NCI-H446 treated with DMSO at 0.1 percent for 48 hours (cell line): ENCODE results near the gene PTTG1.
"Not testable (repeated sequence)": the region's sequence is repeated elsewhere in the genome, so short reads cannot be mapped to it uniquely, and the experiment has no call there.

ENCODE experiments used
- DNase-seq: peaks from one replicate; lab custom pipeline; 2025; lab: John Stamatoyannopoulos, UW

PTTG1 gene

GRCh38 chr5:160423099-160423498 is 1.4 kb downstream of the PTTG1 start:
- no peak for DNase-seq

- DNase-seq: no peak
Measured at GRCh38 chr5:160427607-160428006, 6.0 kb downstream of the PTTG1 start.

GRCh38 chr5:160432196-160432595 is 10.5 kb downstream of the PTTG1 start:
- no peak for DNase-seq

GRCh38 chr5:160432787-160433186 is 11.1 kb downstream of the PTTG1 start:
- DNase-seq: no peak

- DNase-seq: no peak
Measured at GRCh38 chr5:160434022-160434531, 12.4 kb downstream of the PTTG1 start.

GRCh38 chr5:160435532-160435931 is 13.9 kb downstream of the PTTG1 start:
- no peak for DNase-seq

- DNase-seq: no peak
Measured at GRCh38 chr5:160436017-160436416, 14.4 kb downstream of the PTTG1 start.

GRCh38 chr5:160436661-160437060 is 15.0 kb downstream of the PTTG1 start:
- not testable (repeated sequence) for DNase-seq

- no peak for DNase-seq
Measured at GRCh38 chr5:160437271-160437670, 15.6 kb downstream of the PTTG1 start.

GRCh38 chr5:160438316-160439204 is 16.9 kb downstream of the PTTG1 start:
- DNase-seq: peak; percentile 69

GRCh38 chr5:160439205-160439600 is 17.5 kb downstream of the PTTG1 start:
- peak; percentile 30 for DNase-seq

GRCh38 chr5:160441311-160441781 is 19.7 kb downstream of the PTTG1 start:
- DNase-seq: no peak

GRCh38 chr5:160442824-160443431 is 21.3 kb downstream of the PTTG1 start:
- DNase-seq: no peak

GRCh38 chr5:160444407-160444806 is 22.8 kb downstream of the PTTG1 start:
- DNase-seq: no peak

GRCh38 chr5:160445132-160445531 is 23.5 kb downstream of the PTTG1 start:
- no peak for DNase-seq

- no peak for DNase-seq
Measured at GRCh38 chr5:160445751-160446150, 24.1 kb downstream of the PTTG1 start.

GRCh38 chr5:160448886-160449285 is 27.2 kb downstream of the PTTG1 start:
- no peak for DNase-seq

- no peak for DNase-seq
Measured at GRCh38 chr5:160449458-160449857, 27.8 kb downstream of the PTTG1 start.

GRCh38 chr5:160450164-160450932 is 28.7 kb downstream of the PTTG1 start:
- DNase-seq: no peak

GRCh38 chr5:160451281-160451680 is 29.6 kb downstream of the PTTG1 start:
- DNase-seq: no peak

- no peak for DNase-seq
Measured at GRCh38 chr5:160452036-160452435, 30.4 kb downstream of the PTTG1 start.

- DNase-seq: no peak
Measured at GRCh38 chr5:160452795-160453194, 31.1 kb downstream of the PTTG1 start.
